ENCODE data around the gene LMNB1.

- TF ChIP-seq POLR2AphosphoS5 (IDR thresholded peaks at IDR 0.05; ENCODE audit: low read depth, low read length) = no peak
- no peak for TF ChIP-seq REST (IDR thresholded peaks at IDR 0.05; ENCODE audit: insufficient read depth in 1 of 2, low read depth in 2 of 2, low read length in 2 of 2)
These were observed 75.9 kb downstream of the LMNB1 start for GRCh38 chr5:126852841-126853271.
